ENCODE data around the gene C1orf122. TPM values are rescaled to one million over a fixed set of nuclear protein-coding genes. Genes with fewer than 3 reads are reported as not detected.

Gene C1orf122
- total and polyA plus RNA-seq, 2 of the 13 experiments (the other 11 are each of a cell fraction or from before 2014, with no cell fraction given): 18.7 to 40.6 TPM

- TF ChIP-seq ZFX (CRISPR knock-in tag; IDR thresholded peaks at IDR 0.05; ENCODE audit: low read depth) (no peak), ZBTB4 (CRISPR knock-in tag; IDR thresholded peaks at IDR 0.05; ENCODE audit: borderline replicate concordance) (peak; percentile 82; the same call in 1 of the 2 replicates), KDM5A (IDR thresholded peaks at IDR 0.05; ENCODE audit: borderline replicate concordance, low read length) (no peak), MTF2 (CRISPR knock-in tag; IDR thresholded peaks at IDR 0.05; ENCODE audit: borderline replicate concordance) (peak; percentile 95; the same call in 1 of the 2 replicates), ZNF101 (CRISPR knock-in tag; IDR thresholded peaks at IDR 0.05; ENCODE audit: borderline replicate concordance, low read depth) (peak; percentile 62; the same call in 1 of the 2 replicates), ATRX (CRISPR knock-in tag; IDR thresholded peaks at IDR 0.05; ENCODE audit: borderline replicate concordance) (peak; percentile 92; the same call in 1 of the 2 replicates), PAX8 (CRISPR knock-in tag; IDR thresholded peaks at IDR 0.05; ENCODE audit: borderline replicate concordance) (peak; percentile 98; the same call in 1 of the 2 replicates), ZNF33B (CRISPR knock-in tag; IDR thresholded peaks at IDR 0.05) (peak; percentile 85; the same call in 1 of the 2 replicates), CC2D1A (CRISPR knock-in tag; IDR thresholded peaks at IDR 0.05) (0 out of 2 replicates have a peak, but pooled peaks have one; percentile 52), KAT7 (CRISPR knock-in tag; IDR thresholded peaks at IDR 0.05; ENCODE audit: borderline replicate concordance) (peak; percentile 69; the same call in 1 of the 2 replicates), HNF4G (IDR thresholded peaks at IDR 0.05; ENCODE audit: borderline replicate concordance, low read depth, low read length) (0 out of 2 replicates have a peak, but pooled peaks have one; percentile 2), HNF4G (CRISPR knock-in tag; IDR thresholded peaks at IDR 0.05; ENCODE audit: borderline replicate concordance, low read depth) (peak; percentile 38; the same call in 1 of the 2 replicates), SMAD3 (CRISPR knock-in tag; IDR thresholded peaks at IDR 0.05) (peak; percentile 100)
- TF ChIP-seq, protein P1, sequence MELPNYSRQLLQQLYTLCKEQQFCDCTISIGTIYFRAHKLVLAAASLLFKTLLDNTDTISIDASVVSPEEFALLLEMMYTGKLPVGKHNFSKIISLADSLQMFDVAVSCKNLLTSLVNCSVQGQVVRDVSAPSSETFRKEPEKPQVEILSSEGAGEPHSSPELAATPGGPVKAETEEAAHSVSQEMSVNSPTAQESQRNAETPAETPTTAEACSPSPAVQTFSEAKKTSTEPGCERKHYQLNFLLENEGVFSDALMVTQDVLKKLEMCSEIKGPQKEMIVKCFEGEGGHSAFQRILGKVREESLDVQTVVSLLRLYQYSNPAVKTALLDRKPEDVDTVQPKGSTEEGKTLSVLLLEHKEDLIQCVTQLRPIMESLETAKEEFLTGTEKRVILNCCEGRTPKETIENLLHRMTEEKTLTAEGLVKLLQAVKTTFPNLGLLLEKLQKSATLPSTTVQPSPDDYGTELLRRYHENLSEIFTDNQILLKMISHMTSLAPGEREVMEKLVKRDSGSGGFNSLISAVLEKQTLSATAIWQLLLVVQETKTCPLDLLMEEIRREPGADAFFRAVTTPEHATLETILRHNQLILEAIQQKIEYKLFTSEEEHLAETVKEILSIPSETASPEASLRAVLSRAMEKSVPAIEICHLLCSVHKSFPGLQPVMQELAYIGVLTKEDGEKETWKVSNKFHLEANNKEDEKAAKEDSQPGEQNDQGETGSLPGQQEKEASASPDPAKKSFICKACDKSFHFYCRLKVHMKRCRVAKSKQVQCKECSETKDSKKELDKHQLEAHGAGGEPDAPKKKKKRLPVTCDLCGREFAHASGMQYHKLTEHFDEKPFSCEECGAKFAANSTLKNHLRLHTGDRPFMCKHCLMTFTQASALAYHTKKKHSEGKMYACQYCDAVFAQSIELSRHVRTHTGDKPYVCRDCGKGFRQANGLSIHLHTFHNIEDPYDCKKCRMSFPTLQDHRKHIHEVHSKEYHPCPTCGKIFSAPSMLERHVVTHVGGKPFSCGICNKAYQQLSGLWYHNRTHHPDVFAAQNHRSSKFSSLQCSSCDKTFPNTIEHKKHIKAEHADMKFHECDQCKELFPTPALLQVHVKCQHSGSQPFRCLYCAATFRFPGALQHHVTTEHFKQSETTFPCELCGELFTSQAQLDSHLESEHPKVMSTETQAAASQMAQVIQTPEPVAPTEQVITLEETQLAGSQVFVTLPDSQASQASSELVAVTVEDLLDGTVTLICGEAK (IDR thresholded peaks at IDR 0.05): no peak
- TF ChIP-seq, protein P1 (CRISPR knock-in tag; IDR thresholded peaks at IDR 0.05): peak; percentile 95
- TF ChIP-seq, protein P2, sequence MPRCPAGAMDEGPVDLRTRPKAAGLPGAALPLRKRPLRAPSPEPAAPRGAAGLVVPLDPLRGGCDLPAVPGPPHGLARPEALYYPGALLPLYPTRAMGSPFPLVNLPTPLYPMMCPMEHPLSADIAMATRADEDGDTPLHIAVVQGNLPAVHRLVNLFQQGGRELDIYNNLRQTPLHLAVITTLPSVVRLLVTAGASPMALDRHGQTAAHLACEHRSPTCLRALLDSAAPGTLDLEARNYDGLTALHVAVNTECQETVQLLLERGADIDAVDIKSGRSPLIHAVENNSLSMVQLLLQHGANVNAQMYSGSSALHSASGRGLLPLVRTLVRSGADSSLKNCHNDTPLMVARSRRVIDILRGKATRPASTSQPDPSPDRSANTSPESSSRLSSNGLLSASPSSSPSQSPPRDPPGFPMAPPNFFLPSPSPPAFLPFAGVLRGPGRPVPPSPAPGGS (CRISPR knock-in tag; IDR thresholded peaks at IDR 0.05): peak; percentile 98
These were observed 43.2 kb upstream of the C1orf122 start (continued) for GRCh38 chr1:37764414-37764825.
